ENCODE measurements around the gene PALM3. TPM values are rescaled to one million over a fixed set of nuclear protein-coding genes. Genes with fewer than 3 reads are reported as not detected.

Gene PALM3
- total RNA-seq, 6 experiments from 2014 or later, result 1.2 to 4.0 (median 2.8) TPM

DNA sequence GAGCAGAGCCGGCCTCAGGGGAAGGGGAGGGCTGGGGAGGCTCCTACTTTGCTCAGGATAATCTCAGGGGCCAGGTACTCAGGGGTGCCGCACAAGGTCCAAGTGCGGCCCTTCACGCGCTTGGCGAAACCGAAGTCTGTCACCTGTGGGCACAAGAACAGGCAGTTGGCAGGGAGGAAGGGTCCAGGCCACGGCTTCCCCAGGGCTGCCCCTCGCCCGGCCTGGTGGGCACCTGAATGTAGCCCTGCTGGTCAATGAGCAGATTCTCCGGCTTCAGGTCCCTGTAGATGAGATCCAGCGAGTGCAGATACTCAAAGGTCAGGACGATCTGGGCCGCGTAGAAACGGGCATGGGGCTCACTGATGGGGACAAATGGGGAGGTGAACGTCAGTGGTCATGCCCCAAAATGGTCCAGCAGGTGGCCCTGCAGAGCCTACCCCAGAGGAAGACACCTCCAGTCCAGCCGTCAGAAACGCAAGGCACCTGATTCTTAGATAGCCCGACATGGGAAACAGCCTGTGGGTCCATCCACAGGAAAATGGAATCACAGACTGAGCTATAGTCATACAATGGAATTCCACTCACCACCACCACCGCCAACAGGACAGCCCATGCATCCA, 35.8 kb upstream of the PALM3 start:
- H3K27me3 Mint-ChIP-seq (ENCODE audit: insufficient read depth), result peaks cover 2% of the 10 kb centered on the region; the same call in 1 of the 2 replicates
- peaks cover 34% of the 10 kb centered on the region for H3K36me3 Mint-ChIP-seq (ENCODE audit: low read depth)
- no peak overlapping the region for H3K4me3 Mint-ChIP-seq
- no peak for DNase-seq
- TF ChIP-seq, protein P1, sequence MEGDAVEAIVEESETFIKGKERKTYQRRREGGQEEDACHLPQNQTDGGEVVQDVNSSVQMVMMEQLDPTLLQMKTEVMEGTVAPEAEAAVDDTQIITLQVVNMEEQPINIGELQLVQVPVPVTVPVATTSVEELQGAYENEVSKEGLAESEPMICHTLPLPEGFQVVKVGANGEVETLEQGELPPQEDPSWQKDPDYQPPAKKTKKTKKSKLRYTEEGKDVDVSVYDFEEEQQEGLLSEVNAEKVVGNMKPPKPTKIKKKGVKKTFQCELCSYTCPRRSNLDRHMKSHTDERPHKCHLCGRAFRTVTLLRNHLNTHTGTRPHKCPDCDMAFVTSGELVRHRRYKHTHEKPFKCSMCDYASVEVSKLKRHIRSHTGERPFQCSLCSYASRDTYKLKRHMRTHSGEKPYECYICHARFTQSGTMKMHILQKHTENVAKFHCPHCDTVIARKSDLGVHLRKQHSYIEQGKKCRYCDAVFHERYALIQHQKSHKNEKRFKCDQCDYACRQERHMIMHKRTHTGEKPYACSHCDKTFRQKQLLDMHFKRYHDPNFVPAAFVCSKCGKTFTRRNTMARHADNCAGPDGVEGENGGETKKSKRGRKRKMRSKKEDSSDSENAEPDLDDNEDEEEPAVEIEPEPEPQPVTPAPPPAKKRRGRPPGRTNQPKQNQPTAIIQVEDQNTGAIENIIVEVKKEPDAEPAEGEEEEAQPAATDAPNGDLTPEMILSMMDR (IDR thresholded peaks at IDR 0.05), result peak; percentile 42
- peaks cover 20% of the 10 kb centered on the region for H3K9me3 Mint-ChIP-seq
- H3K4me1 Mint-ChIP-seq (ENCODE audit: low read depth), result no peaks in the 10 kb centered on the region
- H3K27ac Mint-ChIP-seq, result no peak overlapping the region

DNA sequence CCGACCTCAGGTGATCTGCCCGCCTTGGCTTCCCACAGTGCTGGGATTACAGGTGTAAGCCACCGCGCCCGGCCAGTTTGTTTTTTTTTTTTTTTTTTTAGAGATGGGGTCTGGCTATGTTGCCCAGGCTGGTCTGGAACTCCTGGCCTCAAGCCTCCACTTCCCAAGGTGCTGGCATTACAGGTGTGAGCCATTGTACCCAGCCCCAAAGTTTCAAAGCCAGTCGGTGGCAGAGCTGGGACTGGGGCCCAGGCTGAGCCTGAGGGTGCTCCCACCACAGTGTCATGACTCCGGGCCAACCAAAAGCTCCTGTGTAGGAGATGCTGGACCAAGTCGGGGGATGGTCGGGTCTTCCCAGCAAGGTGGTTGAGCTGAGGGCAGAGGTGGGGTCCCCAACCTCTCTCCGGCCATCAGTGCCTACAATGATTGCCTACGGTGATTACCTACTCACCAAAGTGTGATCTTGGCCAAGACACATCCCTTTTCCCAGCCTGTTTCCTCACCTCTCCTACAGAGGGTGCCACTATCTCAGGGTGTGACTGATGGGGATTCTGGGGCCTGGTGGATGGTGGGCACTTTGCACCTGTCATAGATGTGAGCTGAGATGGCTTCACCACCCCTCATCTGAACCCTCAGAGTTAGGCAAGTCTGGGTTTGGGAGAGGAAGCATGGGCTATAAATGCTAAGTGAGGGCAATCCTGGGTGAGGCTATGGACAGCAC, 34.6 kb upstream of the PALM3 start:
- Mint-ChIP-seq H3K4me1 (ENCODE audit: low read depth) (peaks cover 7% of the 10 kb centered on the region), H3K27me3 (ENCODE audit: insufficient read depth) (peaks cover 4% of the 10 kb centered on the region), H3K9me3 (peaks cover 20% of the 10 kb centered on the region), H3K27ac (no peak overlapping the region), H3K4me3 (no peak overlapping the region), H3K36me3 (ENCODE audit: low read depth) (peaks cover 34% of the 10 kb centered on the region)
- TF ChIP-seq, protein P1 (IDR thresholded peaks at IDR 0.05), result no peak
- DNase-seq, result no peak

GRCh38 chr19:14094854-14095253, 33.0 kb upstream of the PALM3 start:
- DNase-seq, result no peak
- peaks cover 30% of the 10 kb centered on the region for H3K36me3 Mint-ChIP-seq (ENCODE audit: low read depth)
- H3K4me3 Mint-ChIP-seq, result no peak overlapping the region

DNA sequence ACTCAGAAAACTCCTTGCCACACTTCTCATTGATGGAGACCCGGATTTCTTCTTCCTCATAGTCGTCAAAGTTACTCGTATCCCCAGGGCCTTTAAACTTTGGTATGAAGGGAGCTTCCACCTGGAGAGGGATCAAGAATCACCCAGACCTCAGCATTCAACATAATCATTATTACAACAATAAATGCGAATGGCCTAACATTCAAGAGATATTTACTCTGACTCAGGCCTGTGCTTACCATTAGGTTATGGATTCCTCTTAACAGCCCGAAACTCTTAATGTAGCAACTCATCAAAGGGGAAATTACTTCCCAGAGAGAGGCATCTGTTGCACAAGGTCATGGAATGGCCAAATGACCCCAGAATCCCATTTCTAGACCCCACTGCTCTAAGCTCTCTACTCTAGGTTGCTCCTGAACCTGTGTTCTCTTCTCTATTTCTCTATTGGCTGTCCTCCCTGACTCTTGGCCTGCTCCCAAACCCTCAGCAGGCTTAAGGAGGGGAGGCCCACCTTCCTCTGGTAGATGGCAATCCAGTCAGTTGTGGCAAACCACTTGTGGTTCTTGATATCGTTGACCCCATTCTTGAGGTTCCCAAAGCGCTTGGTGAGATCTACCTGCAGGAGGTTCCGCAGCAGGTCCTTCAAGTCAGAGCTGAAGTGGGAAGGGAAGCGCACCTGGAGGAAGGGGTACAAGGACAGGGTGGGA, 31.4 kb upstream of the PALM3 start:
- H3K4me3 Mint-ChIP-seq, result no peak overlapping the region; the same call in 1 of the 2 replicates
- TF ChIP-seq, protein P1 (IDR thresholded peaks at IDR 0.05), result no peak
- DNase-seq, result no peak
- peaks cover 5% of the 10 kb centered on the region for H3K27me3 Mint-ChIP-seq (ENCODE audit: insufficient read depth)
- H3K9me3 Mint-ChIP-seq, result peaks cover 20% of the 10 kb centered on the region
- peaks cover 35% of the 10 kb centered on the region for H3K36me3 Mint-ChIP-seq (ENCODE audit: low read depth)
- H3K4me1 Mint-ChIP-seq (ENCODE audit: low read depth), result peaks cover 15% of the 10 kb centered on the region
- H3K27ac Mint-ChIP-seq, result no peak overlapping the region

More at GRCh38 chr19:14094854-14095253, 33.0 kb upstream of the PALM3 start:
- H3K4me1 Mint-ChIP-seq (ENCODE audit: low read depth), result peaks cover 10% of the 10 kb centered on the region
- H3K27me3 Mint-ChIP-seq (ENCODE audit: insufficient read depth), result peaks cover 5% of the 10 kb centered on the region
- TF ChIP-seq, protein P1 (IDR thresholded peaks at IDR 0.05), result no peak
- H3K27ac Mint-ChIP-seq, result no peak overlapping the region
- H3K9me3 Mint-ChIP-seq, result peaks cover 20% of the 10 kb centered on the region

DNA sequence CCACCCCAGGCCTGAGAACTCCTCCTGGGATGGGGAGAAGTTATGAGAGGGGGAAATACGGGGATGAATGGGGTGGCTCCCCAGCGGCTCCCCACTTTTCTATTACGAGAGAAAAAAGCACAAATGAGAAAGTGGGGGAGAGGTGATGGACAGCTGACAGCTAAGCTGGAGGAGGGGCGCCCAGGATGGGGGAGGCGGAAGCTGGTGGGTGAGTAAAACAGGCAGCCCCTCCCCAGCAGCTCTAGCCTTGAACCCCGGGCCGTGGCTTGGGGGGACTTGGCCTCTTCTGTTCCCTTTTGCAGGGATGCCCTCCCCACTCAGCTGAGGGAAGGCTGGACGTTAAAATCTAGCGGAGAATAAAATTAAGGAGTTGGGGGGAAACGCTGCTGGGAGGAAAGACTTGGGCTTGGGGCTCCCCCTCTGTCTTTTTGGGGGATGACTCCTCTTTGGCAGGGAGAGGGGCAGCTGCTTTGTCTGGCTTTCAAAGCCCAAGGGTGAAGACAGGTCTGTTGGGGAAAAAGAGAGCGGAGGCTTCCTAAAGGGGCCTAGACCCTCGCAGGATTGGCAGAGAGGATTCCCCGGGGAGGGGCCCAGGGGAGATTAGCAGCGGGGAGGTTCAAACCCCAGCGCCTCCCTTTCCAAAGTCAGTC, 30.1 kb upstream of the PALM3 start:
- H3K9me3 Mint-ChIP-seq, result peaks cover 20% of the 10 kb centered on the region
- peaks cover 15% of the 10 kb centered on the region for H3K4me1 Mint-ChIP-seq (ENCODE audit: low read depth)
- peaks cover 5% of the 10 kb centered on the region for H3K27me3 Mint-ChIP-seq (ENCODE audit: insufficient read depth)
- peak overlapping the region; percentile 83 for H3K27ac Mint-ChIP-seq
- peaks cover 28% of the 10 kb centered on the region for H3K36me3 Mint-ChIP-seq (ENCODE audit: low read depth)
- H3K4me3 Mint-ChIP-seq, result peak overlapping the region; percentile 93
- no peak for DNase-seq
- TF ChIP-seq, protein P1 (IDR thresholded peaks at IDR 0.05), result no peak
